Measurements from ENCODE around the gene MGARP.

MGARP gene

DNA sequence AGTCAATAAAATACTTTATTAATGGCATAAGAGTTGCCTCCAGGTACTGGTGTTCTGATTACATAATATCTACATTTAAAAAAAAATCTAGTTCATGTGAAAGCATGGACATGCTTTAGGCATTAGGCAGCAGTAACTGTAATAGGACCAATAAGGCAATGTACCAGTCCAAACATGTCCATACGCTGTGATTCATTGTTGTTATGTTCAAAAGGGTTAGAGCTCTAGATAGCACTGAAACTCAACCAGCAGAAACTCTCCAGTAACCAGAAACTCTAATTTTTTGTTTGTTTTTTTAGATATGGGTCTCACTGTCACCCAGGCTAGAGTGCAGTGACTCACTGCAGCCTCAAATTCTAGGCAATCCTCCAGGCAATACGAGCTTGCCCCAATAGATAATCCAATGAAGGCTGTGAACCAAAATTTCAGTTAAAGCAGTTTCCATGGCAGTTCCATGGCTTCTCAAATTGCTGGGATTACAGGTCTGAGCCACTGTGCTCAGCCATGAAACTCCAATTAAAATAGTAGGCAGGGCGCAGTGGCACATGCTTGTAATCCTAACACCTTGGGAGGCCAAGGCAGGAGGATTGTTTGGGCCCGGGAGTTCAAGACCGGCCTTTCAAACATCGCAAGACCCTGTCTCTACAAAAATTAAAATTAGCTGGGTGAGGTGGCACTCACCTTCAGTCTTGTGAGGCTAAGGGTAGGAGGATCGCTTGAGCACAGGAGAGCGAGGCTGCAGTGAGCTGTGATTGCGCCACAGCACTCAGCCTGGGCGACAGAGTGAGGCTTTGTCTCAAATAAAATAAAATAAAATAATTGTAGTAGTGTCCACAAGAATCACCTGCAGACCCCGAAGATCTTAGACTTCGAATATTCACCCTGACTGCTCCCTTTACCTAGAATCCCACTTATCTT lies 36.3 kb downstream of the MGARP start:
- DNase-seq (ENCODE audit: low read depth): peak; percentile 94

DNA sequence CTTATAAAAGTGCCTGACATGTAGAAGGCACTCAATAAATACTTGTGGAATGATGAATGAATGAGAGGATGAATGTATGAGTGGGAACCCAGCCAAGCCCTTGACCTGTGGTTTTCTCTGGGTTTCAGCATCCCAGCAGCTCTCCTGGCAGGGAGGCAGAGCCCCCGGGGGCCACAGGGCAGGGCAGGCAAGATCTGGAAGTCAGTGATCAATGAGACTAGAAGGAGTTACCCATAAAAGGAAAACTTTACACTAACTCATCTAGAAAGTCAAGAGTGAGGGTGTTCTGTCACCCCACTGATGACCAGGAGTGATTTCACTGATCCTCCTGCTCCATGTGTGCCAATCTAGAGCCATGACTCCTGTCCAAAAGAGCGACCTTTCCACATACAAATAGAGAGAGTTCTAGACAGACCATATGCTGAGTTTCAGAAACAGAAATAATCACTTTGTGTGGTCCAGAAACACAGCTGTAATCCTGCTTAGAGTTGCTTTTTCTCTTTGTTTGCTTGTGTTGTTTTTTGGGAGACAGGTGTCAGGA lies 37.4 kb downstream of the MGARP start:
- peak; percentile 84 for DNase-seq (ENCODE audit: low read depth)

DNA sequence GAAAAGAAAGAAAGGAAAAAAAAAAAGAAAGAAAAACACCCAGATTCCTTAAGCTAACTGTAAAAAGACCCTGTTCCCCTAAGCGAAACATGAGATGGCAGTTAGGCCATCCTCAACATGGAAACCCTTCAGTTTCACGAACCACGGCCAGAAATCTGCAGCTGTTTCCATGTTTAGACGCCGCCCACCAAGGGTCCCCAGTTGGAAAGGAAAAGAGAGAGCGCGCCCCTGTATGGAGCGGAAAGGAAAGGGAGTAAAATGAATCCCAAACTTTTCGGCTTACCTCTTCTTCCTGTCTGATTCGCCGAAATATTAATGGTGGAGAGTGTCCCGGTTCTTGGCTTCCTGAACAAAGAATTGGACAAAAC lies 38.3 kb downstream of the MGARP start:
- no peak for DNase-seq (ENCODE audit: low read depth)

DNA sequence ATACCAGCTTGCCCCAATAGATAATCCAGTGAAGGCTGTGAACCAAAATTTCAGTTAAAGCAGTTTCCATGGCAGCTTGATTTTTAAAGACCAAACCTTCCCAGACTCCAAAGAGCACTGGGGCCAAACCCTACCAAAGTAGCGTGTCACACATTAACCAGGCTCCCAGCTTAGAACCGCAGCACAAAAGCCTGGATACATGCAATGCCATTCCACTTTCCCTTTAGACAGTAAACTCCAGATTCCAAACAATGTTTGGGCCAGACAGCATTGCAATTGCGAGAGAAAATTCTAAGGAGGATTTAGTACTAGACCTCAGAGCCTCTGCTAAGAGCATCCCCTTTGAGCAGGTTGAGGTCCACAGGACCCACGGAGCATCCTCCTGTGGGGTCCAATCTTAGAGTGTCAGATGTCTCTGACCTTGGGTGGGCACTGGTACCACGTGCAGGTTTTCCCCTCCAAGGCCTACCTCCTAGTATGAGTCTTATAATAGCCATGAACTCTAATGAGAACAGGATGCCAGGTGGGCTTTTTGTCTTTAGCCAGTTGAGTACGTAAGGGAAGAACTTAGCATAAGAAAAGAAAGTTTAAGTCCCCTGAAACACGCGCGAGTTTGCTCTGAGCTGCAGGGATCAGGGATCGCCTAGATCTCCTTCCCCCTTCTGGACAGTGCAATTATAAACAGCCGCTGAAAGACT lies 38.8 kb downstream of the MGARP start:
- no peak for DNase-seq (ENCODE audit: low read depth)

DNA sequence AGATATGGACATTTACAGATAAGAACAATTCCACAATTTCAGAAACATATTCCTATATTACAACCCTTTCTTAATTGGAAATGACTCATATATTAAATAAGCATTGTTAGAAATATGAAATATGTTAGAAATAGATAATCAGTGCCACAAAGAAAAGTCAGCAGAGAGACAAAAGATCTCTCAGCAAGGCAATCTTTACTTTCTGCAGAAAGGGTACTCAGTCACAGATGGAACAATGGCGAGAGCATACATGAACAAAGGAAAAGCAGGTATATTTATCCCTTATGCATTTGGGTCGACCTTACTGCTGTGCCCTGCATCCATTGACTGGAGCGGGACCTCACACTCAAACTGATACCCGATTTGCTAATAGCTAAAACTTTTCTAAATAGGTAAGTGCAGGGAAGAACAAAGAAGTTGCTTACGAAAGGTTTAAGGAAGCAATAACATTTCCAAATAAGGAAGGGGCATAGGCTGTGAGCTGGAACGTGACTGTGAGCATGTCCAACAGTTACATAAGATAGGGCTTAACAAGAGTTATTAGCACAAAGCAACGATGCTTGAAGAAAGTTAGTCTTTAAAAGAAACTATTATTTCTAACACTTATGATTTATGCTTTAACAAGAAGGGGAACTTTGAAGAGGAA lies 40.8 kb downstream of the MGARP start:
- no peak for DNase-seq (ENCODE audit: low read depth)

DNA sequence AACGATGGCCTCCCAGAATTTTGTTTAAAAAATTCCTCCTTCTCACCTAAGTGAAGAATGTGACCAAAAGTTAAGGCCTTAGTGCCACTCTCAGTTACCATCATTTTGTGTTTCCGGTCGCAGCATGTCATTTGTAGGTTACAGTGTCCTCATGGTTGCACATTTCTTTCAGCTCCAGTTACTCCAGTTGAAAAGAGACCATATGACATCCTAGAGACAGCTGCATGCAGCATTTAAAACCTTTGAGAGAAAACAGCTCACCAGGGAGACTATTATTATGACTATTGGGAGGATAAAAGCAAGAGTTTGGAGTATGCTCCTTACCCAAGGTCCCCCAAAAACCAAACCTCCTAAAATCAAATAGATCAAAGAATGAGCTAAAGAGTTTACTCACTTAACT lies 45.8 kb downstream of the MGARP start:
- DNase-seq (ENCODE audit: low read depth): no peak

DNA sequence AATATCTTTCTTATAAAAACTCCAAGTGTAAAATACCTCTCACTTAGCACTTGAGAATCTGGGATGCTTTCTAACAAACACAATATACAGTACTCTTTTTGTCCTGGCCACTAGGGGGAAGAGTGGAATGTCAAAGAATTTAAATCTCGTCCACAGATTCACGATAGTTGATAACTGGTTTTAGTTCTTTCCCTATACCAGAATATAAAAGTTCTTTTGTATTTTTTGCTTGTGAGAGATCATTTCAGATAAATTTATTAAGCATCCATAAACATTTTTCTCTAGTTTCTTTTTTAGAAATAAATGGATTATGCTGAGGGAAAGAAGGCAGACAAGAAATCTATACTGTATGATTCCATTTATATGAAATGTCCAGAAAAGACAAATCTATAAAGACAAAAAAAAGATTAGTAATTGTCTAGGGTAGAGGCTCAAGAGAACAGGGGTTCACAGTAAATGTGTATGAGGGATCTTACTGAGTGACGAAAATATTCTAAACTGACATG lies 50.4 kb downstream of the MGARP start:
- no peak for DNase-seq (ENCODE audit: low read depth)

DNA sequence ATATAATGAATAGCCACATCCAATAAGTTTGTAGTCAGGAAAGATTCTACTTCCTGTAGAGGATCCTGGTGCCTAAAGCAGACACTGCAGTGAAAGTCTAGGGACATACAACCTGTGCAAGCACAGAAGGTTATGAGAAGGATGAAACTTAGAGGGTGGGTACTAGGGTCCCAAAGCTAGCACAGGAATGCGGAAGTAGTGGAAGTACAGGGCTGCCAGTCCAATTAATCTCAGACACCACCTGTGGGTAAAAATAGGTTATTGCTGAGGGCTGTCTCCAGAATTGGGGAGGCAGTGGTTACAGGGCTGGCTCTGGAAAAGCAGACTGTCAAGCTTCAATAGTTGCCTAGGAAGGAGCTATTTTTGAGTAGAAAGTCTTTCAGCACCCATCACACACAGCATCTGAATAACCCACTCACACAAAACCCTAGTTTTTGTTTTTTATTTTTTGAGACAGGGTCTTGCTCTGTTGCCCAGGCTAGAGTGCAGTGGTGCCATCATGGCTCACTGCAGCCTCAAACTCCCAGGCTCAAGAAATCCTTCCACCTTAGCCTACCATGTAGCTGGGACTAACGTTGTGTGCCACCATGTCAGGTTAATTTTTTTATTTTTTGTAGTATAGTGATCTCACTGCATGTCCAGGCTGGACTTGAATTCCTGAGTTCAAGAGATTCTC lies 52.2 kb downstream of the MGARP start:
- DNase-seq (ENCODE audit: low read depth): no peak

DNA sequence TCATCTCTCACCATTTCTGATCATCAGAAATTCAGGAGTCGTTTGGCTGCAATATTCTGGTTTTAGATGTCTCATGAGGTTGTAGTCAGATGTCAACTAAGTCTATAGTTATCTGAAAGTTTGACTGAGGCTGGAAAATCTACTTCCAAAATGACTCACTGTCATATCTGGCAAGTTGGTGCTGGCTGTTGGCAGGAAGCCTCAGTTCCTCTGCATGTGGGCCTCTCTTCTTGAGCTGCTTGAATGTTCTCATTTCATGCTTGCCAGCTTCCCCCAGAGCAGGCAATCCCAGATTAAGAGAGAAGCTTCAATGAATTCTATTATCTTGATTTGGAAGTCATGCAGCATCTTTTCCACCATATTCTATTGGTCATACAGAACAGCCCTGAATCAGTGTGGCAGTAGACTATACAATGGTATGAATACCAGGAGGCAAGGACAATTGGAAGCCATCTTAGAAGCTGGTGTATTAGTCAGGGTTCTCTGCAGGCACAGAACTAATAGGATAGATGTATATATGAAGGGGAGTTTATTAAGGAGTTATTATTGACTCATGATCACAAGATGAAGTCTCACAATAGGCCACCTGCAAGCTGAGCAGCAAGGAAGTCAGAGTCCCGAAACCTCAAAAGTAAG lies 56.2 kb downstream of the MGARP start:
- DNase-seq (ENCODE audit: low read depth): no peak

DNA sequence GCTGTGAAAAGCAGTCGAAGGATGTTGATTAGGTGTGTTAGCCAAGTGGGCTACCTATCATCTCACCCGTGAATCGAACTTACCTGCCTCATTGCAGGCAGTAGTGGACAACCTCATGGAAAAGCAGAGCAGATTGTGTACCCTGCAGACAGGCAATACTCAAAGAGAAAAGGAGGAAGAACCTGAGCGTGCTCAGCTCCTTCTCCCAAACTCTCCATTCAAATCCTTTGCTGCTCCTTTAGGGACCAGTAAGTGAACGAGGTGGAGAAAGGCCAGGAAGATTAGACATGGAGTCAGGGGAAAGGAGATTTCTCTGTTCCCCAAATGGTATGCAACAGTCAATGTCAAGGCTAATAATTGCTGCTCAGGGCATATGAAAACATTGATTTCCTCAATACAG lies 57.8 kb downstream of the MGARP start:
- DNase-seq (ENCODE audit: low read depth): no peak

DNA sequence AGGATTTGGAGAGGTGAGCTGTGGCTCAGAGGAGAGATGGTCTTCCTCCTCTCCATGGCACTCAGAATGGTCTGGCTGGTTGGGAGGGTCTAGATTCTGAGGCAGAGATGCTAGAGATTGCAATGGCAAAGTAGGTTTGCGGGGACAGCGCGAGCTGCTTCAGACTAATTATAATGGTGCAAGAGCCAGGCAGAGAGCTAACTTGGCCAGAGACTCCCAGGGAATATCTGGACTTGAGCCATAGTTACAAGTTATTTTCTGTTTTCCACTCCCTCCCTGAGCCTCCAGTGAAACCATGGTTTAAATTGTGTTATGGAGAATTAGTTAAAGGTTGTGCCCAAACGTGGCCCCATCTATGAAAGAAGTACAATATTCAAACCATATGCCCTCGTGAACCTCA lies 58.3 kb downstream of the MGARP start:
- DNase-seq (ENCODE audit: low read depth): no peak

DNA sequence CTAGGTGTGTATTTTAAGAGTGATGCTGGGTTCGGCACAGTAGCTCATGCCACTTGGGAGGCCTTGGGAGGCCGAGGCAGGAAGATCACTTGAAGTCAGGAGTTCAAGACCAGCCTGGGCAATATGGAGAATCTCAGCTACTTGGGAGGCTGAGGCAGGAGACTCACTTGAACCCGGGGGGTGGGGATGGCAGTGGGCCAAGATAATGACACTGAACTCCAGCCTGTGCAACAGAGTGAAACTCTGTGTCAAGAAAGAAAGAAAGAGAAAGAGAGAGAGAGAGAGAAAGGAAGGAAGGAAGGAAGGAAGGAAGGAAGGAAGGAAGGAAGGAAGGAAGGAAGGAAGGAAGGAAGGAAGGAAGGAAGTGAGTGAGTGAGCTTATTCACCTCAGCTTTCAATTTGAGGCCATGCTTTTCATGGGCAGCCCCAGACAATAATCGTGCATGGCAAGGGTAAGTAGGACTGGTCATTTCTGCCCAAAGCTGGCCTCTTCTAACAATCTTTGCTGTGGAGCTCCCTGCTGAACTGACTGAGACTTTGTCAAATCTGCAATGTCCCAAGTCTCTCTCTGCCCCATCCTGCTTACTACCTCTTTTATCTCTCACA lies 60.5 kb downstream of the MGARP start:
- DNase-seq (ENCODE audit: low read depth): no peak
